Measurements from ENCODE around the gene RELL2. TPM values are rescaled to one million over a fixed set of nuclear protein-coding genes. Genes with fewer than 3 reads are reported as not detected.

The RELL2 gene
- total RNA-seq, 2 donors from 2014 or later = 2.5 to 3.0 TPM

DNA sequence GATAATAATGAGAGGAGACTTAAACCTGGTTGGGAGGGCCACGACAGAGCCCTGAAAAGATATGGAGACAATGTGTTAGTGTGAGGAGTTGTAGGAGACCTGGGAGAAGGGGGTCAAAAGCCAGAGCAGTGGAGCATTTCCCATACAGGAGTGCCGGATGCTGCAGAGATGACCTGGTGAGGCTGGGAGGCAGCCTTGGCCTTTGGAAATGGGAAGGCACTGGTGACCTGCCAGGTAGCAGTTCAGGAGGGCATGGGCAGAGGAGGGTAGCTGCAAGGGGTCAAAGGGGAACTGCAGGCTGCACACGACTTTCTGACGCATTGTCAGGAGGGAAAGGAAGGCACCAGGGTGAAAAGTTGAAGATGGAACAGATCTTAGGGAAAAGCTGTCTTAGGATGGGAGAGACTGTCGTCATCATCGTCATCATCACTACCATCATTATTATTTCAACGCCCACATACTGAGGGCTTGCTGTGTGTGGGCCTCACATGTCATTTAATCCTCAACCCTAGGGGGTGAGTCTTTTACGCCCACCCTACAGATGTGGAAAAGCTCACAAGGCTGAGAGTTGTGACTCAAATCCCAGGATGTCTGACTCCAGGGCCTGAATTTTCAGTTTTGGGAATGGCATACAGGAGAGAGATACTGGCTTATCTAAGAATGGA, 31.9 kb downstream of the RELL2 start:
- intact Hi-C loops (cut with DNase I) = no loop called here
- peak; percentile 64 for DNase-seq (ENCODE audit: low spot score)

DNA sequence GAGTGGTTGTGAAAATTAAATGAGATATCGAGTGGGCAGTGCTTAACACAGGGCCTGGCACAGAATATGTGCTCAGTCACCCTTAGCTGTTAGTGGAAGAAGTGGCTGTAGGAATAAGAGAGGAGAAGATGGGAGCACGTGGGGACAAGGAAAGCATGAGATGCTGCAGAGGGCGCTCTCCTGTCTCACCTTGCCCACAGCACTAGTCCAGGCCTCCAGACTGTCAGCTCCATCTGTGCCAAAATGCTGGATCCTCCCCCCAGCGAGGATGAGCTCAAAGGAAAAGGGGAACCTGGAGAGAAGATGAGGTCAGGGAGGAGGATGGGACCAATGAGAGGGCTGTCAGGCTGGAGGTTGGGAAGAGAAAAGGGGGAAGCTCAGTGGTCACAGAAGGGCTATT, 32.7 kb downstream of the RELL2 start:
- intact Hi-C loops (cut with DNase I) = no loop called here
- DNase-seq (ENCODE audit: low spot score) = peak; percentile 42

DNA sequence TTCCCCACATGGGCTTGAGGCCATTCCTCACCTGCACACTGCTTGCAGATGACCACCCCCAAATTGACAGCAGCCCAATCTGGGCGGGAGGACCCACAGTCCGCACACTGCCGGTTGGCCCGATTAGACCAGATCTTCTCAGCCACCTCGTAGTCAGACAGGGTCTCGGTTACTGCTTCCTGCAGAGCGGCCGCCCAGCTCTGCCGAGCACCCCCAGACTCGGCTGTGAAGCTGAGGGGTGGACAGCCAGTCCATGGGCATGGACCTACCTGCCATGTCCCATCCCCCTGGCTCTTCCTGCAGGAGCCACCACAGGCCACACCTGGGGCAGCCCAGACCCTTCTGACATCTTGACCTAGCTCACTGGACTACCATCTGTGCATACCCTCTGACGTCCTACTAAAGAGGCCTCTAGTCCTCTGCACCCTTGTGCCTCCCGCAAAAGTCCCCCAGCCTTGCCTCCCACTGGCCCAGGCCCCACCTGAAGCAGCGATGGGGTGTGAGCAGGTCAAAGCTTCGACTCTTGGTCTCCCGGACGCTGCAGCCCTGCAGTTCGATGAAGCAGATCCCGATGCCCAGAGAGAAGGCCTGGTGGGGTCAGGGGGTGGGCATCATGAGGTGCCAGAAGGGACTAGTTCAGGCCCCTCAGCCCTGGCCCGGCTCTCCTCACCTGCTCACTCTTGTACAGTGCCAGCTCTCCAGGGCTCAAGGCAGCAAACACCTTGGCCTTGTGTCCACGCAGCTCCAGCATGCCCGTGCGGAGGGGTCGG, 35.5 kb downstream of the RELL2 start:
- intact Hi-C loops (cut with DNase I) = no loop called here
- DNase-seq (ENCODE audit: low spot score) = peak; percentile 50

DNA sequence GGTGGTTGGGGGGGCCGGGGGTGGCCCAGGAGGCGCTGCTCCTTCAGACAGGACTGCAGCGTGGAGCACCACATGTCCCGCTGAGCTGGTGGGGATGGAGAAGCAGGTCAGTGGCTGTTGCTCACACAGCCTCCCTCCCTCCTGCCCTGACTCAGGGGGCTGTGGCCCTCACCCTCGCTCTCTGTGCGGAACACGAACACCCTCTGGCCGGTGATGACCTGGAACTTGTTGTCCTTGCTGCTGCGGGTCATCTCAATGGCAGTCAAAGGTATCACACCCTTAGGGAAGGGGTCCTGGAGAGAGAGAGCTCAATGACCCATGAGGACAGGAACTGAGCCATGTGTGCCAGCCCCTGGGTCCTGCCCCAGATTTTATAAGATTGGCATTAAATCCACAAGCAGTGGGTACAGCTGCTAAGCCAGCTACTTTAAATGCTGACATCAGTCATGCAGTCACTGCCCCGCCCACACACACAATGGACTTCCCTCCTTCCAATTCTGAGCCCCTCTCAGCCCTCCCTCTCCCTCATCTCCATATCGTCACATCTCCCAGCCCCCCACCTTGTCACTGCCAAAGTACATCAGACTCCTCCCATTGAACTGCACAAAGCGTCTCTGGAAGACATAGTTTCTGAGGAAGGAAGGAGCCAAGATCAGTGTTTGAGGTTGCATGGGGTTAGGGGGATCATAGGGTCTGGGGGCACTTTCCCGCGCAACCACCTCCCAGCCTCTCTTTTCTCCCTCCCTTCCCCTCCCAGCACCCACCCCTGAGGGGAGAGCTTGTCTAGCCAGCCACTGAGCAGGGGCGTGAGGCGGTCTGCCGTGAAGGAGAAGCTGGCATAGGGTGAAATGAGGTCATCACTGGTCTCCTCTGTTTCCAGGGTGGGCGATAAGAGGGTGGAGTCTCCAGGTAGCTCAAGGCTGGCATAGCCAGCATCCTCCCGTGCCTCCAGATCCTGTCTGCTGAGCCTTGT, 36.3 kb downstream of the RELL2 start:
- peak; percentile 62 for DNase-seq (ENCODE audit: low spot score)
- intact Hi-C loops (cut with DNase I) = no loop called here

DNA sequence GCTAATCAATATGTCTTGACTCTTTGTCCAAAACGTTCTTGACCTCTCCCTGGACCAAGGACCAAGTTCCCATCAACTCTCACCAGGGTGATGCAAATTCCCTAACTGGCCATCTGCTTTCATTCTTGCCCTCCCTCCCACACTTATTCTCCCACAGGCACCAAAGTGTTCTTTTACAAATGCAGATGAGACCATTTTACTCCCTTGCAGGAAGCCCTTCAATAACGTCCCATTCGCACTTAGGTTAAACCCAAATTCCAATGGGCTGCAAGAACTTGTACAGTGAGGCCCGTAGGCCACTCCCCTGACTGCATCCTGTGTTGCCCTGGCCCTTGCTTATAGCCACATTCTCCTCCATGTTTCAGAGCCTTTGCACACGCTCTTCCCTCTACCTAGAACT, 38.0 kb downstream of the RELL2 start:
- intact Hi-C loops (cut with DNase I) = no loop called here
- peak; percentile 30 for DNase-seq (ENCODE audit: low spot score)

DNA sequence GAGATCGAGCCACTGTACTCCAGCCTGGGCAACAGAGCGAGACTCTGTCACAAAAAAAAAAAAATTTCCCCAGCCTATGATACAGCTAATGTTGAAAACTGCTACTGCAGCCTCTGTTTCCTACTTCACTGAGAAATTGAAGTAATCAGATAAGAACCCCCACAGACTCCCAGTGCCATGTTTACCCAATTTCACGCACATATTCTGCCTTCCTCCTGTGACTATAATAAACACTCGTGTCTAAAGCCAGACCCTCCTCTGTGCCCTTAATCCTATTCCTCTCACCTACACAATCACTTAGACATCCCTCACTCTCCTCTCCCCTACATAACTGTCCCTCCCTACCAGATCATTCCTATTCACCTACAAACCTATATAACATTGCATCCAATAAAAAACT, 38.9 kb downstream of the RELL2 start:
- intact Hi-C loops (cut with DNase I) = no loop called here
- DNase-seq (ENCODE audit: low spot score) = no peak

DNA sequence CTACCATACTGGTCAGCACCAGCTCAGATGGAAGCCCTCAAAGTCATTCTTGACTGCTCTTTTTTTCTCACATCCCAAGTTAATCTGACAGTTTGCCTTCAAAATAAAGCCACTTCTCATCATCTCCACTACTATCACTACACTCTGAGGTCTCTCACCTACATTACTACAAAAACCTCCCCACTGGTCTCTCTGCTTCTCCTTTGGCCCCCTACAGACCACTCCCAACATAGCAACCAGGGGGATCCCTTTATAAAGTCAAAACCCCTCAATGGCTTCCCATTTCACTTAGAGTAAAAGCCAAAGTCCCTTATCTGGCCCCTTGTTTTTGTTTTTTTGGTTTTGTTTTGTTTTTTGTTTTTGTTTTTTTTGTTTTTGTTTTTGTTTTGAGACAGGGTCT, 40.6 kb downstream of the RELL2 start:
- intact Hi-C loops (cut with DNase I) = no loop called here

DNA sequence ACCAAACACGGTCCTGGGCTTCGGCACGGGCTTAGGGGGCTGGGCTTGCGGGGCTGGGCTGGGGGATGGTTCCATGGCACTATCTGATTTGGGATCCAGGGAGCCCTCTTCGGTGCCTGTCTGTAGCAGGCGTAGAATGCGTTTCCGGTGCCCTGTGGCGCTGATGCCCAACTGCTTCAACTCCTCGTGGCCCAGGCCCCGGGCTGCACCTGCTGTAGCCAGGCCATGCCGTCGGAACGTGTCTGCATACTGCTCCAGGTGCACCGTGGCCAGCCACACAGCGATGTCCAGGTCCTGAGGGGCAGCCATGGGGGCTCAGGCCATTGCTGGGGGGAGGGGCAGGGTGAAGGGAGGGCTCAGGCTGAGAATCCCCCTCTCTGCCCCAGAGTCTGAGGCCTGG, 43.4 kb downstream of the RELL2 start:
- intact Hi-C loops (cut with DNase I) = no loop called here

More for the DNA sequence above, 40.6 kb downstream of the RELL2 start:
- DNase-seq (ENCODE audit: low spot score) = no peak

DNA sequence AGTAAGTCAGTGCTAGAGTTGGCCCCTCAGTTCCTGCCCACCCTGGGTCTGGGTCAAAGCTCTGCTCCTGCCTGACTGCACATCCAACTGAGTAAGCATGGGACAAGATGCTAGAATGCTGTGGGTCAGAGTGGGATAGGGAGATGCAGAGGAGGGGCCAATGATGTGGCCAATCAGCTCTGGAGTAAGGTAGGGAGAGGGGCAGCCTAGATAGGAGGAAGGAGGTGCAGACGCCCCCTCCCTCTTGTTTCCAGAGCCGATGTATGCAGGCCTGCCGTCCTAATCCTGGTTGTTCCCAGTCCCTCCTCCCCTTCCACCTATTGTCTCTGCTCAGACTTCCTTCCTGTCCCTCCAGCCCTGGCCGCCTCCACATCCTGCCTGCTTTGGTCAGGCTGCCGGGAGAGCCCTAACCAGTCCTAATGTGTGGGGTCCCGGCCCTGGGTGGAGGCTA, 44.0 kb downstream of the RELL2 start:
- intact Hi-C loops (cut with DNase I) = no loop called here
- no peak for DNase-seq (ENCODE audit: low spot score)

More for the DNA sequence above, 43.4 kb downstream of the RELL2 start:
- no peak for DNase-seq (ENCODE audit: low spot score)

DNA sequence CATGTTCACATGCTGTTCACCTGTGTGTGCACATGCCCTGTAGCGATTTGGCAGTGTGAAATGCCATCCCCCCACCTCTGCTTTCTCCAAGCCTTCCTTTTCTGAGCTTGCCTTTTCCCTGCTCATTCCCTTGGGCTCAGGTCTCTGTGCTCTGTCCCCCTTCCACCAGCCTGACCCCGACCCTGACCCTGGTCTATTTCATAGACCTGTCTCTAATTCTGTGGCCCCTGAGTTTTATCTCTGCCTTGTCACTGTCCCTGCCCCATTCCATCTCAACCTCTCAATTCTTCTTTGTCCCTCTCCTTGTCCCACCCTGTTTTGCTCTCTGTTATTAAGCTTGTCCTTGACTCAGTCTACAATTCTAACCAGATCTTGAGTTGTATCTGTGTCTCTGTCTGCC, 44.5 kb downstream of the RELL2 start:
- intact Hi-C loops (cut with DNase I) = no loop called here

DNA sequence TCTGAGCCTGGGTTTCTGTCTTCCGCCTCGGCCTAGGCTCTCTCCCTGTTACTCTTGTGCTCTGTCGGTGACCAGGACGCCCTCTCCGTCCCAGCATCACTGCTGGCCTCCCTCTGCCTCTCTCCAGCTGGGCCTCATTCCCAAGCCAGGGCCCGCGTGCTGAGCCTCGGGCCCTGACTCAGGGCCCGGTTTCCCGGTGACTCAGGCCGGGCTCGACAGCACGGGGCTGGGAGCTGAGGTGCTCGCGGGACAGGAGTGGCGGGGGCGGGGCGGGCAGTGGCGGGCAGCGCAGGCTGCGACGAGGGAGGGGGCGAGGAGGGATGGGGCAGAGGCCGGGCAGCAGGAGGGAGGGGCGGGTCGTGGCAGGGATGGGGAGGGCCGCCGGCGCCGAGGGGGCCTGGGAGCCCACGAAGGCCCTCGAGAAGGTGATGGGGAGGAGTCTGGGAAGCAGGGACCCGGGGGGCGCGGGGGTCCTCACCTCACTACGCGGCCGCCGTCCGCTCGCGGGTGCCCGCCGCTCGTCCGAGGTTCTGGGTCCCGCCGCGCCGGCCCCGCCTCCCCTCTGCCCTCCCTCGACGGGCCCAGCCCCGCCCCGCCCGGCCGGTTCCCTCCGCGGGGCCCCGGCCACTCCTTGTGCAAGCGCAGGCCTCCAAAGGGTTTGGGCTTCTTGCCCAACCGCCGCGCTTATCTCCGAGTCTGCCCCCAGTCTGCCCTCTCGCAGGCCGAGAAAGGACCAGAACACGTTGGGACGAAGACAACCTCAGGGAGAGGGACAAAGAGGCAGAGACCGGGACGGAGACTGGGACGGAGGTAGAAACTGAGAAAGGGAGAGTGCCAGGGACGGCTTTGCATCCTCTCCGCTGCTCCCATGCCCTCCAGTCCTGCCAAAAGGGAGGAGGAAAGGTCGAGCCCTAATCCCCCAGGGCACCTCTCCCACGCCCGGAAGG, 45.2 kb downstream of the RELL2 start, which contains the start of gene ARAP3:
Gene ARAP3, minus strand, starts transcription at position 536 of the 947 bp plus-strand sequence. CDS start 1,744 bp downstream, outside the sequence.
- intact Hi-C loops (cut with DNase I) = no loop called here
- DNase-seq (ENCODE audit: low spot score) = peak; percentile 95

More for the DNA sequence above, 44.5 kb downstream of the RELL2 start:
- DNase-seq (ENCODE audit: low spot score) = no peak

DNA sequence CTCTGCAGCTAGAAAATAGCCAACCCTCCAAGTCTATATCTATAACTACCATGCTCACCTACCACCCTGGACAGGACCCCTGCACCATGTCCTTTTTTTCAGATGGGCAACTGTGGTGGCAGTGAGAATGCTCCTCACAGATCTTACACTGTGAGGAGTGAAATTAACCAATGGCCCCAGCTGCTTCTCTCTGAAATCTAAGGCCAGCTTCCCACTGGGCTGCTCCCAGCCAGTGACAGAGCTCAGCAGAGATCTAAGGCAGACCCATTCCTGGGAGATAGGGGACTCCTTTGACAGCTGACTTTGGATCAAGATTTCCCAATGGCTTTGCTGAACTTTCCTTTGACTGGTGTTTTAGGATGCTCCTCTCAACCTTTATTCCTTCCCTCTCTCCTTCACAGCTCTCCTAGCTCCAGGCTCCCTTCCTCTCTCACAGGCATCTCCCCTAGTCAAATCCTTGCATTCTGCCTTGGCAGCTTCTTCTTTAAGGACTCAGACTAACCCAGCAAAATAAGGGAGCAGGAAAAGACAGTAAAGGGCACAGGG, 46.9 kb downstream of the RELL2 start:
- intact Hi-C loops (cut with DNase I) = no loop called here
- DNase-seq (ENCODE audit: low spot score) = no peak

DNA sequence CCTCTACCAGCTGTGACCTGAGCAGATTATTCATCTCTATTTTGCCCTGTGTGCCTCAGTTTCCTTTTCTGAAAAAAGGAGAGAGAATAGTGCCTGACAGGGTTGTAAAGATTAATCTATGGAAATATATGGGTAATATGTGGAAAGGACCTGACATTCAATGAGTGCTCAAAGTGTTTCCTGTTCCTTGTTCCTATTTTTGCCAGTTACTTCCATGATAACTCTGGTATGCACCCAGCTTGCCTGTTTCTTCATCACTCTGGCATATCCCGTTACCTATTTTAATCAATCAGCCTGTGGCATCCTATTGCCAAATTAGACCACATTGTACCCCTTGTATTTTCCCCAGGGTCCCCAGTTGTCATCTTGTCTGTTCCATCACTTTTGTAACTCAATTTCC, 48.8 kb downstream of the RELL2 start:
- no peak for DNase-seq (ENCODE audit: low spot score)
- intact Hi-C loops (cut with DNase I) = no loop called here

DNA sequence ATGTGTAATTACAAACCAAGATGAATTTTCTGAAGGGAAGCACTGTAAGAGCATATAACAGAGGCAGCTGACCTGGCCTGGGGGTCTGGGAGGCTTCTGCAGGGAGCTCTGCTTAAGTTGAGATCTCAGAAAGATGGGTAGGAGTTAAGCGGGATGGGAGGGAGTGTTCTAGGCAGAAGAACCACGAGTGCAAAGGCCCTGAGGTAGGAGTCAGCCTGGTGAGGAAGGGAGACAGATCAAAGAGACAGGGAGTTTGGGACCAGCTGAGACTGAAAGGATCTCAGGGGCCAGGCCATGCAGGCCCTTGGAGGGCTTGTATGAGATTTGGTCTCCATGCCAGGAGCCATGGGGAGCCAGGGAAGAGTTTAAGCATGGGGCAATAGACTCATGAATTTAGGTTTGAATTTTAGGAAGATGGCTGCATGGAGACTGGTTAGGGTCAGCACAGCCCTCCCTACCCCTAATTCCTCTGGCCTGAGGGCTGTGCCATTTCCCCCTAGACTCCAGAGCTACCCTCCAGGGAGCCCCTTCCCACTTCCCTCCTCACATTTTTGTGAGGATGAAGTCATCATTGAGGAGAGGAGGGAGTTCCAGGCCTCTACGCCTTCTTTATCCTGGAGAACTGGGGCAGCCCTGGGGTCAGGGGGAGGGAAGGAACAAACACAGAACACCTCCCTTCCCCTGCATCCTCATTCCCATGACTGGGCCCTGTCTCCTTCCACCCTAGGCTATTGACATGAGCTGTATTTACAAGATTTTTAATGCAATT, 50.0 kb downstream of the RELL2 start:
- intact Hi-C loops (cut with DNase I) = no loop called here
- no peak for DNase-seq (ENCODE audit: low spot score)
